ENCODE data around the gene USP46. TPM values are rescaled to one million over a fixed set of nuclear protein-coding genes. Genes with fewer than 3 reads are reported as not detected.

USP46 gene
- total RNA-seq, 1 donor: 12.7 TPM

DNA sequence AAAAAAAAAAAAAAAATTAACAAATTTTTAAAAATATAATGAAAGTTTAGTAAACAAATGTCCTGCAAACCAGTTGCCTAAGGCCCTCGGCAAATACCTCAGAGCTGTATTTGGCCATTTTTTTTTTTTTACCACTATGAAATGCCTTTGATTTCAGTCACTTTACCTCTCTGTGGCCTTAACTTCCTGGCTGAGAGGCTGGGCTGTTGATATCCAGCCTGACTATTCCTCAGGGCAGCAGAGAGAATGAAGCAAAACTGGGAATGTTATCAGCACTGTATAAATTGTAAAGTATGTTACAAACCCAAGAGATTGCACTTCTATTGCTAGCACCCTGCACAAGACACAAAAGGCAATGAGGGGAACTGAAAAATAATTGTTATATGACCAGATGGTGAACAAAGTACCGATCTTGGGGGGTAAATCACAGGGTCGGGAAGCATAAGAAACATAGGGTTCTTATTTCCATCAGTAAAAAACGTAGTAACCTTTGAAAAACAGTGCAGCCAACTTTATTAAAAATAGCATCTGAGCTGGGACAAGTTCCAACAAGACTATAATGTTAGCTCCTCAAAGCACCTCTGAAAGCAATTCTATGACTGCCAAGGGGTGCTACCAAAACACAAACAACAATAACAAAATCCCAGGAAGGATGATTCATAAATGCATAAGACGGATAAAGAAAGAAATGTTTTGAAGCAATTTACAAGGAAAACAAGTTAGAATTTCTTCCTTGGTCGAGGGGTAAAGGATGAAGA, 18.1 kb downstream of the USP46 start:
- peak; percentile 79 for DNase-seq (ENCODE audit: low read depth)
- no peak overlapping the region for H3K4me3 ChIP-seq (ENCODE audit: low read depth, low read length)
- no peak for TF ChIP-seq CTCF (IDR thresholded peaks at IDR 0.05; ENCODE audit: insufficient read depth, low read length)

GRCh38 chr4:52638717-52639116, 20.4 kb downstream of the USP46 start:
- no peak overlapping the region for H3K4me3 ChIP-seq (ENCODE audit: low read depth, low read length)
- no peak for DNase-seq (ENCODE audit: low read depth)
- no peak for TF ChIP-seq CTCF (IDR thresholded peaks at IDR 0.05; ENCODE audit: insufficient read depth, low read length)

DNA sequence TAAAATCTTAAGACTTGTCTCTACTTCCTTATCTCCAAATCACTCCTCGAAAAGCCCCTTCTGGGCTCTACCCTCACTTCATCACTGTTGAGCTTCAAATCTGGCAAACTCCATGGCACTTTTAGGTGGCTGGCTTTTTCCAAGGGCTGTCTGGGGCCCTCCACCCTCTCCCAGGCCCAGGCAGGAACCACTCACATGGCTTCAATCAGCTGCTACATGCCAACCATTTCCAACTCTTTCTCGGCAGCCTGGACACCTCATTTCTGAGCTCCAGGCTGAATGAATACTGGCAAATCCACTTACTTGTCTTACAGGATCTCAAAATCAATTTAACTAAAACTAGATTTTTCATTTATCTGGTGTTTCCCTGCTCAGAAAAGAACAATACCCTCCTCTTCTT, 22.0 kb downstream of the USP46 start:
- no peak for TF ChIP-seq CTCF (IDR thresholded peaks at IDR 0.05; ENCODE audit: insufficient read depth, low read length)
- no peak overlapping the region for H3K4me3 ChIP-seq (ENCODE audit: low read depth, low read length)
- DNase-seq (ENCODE audit: low read depth): no peak

- no peak overlapping the region for H3K4me3 ChIP-seq (ENCODE audit: low read depth, low read length)
- TF ChIP-seq CTCF (IDR thresholded peaks at IDR 0.05; ENCODE audit: insufficient read depth, low read length): no peak
- DNase-seq (ENCODE audit: low read depth): no peak
Observed at GRCh38 chr4:52635560-52635959, 23.5 kb downstream of the USP46 start.

GRCh38 chr4:52635130-52635529, 24.0 kb downstream of the USP46 start:
- no peak for TF ChIP-seq CTCF (IDR thresholded peaks at IDR 0.05; ENCODE audit: insufficient read depth, low read length)
- H3K4me3 ChIP-seq (ENCODE audit: low read depth, low read length): no peak overlapping the region
- DNase-seq (ENCODE audit: low read depth): no peak

DNA sequence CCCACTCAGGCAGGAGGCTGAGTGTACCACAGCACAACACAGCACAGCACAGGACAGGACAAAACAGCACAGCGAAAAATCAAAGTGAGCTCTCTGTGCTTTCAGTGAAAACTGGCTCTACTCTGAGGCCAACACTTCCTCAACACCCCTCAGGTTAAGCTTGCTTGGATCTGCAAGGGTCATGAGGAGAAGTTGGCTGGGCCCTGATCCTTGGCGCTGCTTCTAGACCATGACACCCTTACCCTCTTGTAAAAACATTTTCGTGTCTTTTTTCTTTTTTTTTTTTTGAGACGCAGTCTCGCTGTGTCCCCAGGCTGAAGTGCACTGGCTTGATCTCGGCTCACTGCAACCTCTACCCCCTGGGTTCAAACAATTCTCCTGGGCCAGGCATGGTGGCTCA, 25.3 kb downstream of the USP46 start:
- no peak for TF ChIP-seq CTCF (IDR thresholded peaks at IDR 0.05; ENCODE audit: insufficient read depth, low read length)

DNA sequence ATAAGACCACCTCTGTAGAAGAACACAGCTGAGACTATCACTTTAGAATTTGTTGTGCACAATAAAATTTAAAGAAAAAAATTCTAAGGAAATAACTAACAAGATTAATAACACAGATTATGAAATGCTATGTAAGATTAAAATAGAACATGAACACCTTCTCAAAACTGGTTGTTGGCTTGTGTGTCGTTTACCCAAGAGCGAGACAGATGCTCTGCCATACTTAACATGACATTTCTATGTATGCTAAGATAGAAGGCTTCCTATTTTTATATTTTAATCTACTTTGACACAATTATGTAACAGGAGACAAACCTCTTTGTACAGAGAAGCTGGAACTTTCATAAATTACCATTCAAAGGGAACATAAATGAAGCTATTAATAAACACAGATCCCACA, 30.1 kb downstream of the USP46 start:
- TF ChIP-seq CTCF (IDR thresholded peaks at IDR 0.05; ENCODE audit: insufficient read depth, low read length): no peak
- no peak overlapping the region for H3K4me3 ChIP-seq (ENCODE audit: low read depth, low read length)
- no peak for DNase-seq (ENCODE audit: low read depth)

More for the DNA sequence above, 25.3 kb downstream of the USP46 start:
- no peak for DNase-seq (ENCODE audit: low read depth)
- no peak overlapping the region for H3K4me3 ChIP-seq (ENCODE audit: low read depth, low read length)
